ENCODE results near the gene ST7L.

- TF ChIP-seq CTCF (IDR thresholded peaks at IDR 0.05) (no peak), POLR2A (IDR thresholded peaks at IDR 0.05) (no peak)
Observed at GRCh38 chr1:112504001-112504660, 114.8 kb downstream of the ST7L start.
